VCaP (cell line): ENCODE results near the gene DOCK11.
"Not testable (repeated sequence)": the region's sequence is repeated elsewhere in the genome, so short reads cannot be mapped to it uniquely, and the experiment has no call there.

Source experiments
- H3K27ac ChIP-seq: fragments of 450-650 bp; 2 replicates; pipeline ENCODE4 v1.5.1; 2017
- TF ChIP-seq, protein P1 (sequence below): fragments of 450-650 bp; conservative IDR thresholded peaks from 2 replicates; pipeline ENCODE4 v1.5.1; 2017; ENCODE audit warnings: mild to moderate bottlenecking, moderate library complexity

The DOCK11 gene

DNA sequence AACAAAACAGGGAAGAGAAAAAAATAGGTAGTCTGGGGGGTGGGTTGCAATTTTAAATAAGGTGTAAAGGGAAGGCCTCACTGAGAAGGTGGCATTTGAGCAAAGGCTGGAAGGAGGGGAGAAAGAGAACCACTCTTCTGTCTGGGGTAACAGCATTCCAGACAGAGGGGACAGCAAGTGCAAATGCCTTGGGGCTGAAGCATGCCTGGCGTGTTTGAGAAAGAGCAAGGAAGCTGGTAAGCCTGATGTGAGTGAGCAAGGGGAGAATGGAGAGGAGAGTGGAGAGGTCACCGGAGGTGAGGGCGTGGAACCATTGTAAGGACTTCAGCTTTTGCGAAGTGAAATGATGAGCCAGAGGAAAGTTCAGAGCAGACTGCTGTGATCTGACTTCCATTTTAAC lies 19.7 kb upstream of the DOCK11 start:
- no peak overlapping the region for H3K27ac ChIP-seq
- TF ChIP-seq, protein P1, sequence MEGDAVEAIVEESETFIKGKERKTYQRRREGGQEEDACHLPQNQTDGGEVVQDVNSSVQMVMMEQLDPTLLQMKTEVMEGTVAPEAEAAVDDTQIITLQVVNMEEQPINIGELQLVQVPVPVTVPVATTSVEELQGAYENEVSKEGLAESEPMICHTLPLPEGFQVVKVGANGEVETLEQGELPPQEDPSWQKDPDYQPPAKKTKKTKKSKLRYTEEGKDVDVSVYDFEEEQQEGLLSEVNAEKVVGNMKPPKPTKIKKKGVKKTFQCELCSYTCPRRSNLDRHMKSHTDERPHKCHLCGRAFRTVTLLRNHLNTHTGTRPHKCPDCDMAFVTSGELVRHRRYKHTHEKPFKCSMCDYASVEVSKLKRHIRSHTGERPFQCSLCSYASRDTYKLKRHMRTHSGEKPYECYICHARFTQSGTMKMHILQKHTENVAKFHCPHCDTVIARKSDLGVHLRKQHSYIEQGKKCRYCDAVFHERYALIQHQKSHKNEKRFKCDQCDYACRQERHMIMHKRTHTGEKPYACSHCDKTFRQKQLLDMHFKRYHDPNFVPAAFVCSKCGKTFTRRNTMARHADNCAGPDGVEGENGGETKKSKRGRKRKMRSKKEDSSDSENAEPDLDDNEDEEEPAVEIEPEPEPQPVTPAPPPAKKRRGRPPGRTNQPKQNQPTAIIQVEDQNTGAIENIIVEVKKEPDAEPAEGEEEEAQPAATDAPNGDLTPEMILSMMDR = no peak

DNA sequence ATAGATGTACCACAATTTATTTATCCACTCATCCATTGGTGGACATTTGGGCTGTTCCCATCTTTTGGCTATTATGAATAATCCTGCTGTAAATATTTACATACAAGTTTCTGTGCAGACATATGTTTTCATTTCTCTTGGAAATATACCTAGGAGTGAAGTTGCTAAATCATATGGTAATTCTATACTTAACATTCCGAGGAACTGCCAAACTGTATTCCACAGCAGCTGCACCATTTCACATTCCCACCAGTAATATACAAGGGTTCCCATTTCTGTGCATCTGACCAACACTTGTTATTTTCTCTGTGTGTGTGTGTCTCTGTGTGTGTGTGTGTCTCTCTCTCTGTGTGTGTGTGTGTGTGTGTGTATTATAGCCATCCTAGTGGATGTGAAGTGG lies 15.4 kb upstream of the DOCK11 start:
- TF ChIP-seq, protein P1 = no peak
- H3K27ac ChIP-seq = no peak overlapping the region

DNA sequence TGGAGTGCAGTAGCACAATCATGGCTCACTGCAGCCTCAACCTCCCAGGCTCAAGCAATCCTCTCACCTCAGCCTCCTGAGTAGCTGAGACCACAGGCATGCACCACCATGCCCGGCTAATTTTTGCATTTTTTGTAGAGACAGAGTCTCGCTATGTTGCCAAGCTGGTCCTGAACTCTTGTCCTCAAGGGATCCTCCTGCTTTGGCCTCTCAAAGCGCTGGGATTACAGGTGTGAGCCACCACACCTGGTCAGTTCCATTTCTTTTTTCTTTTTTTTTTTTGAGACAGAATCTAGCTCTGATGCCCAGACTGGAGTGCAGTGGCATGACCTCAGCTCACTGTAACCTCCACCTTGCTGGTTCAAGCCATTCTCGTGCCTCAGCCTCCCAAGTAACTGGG lies 13.2 kb upstream of the DOCK11 start:
- not testable (repeated sequence) for H3K27ac ChIP-seq

DNA sequence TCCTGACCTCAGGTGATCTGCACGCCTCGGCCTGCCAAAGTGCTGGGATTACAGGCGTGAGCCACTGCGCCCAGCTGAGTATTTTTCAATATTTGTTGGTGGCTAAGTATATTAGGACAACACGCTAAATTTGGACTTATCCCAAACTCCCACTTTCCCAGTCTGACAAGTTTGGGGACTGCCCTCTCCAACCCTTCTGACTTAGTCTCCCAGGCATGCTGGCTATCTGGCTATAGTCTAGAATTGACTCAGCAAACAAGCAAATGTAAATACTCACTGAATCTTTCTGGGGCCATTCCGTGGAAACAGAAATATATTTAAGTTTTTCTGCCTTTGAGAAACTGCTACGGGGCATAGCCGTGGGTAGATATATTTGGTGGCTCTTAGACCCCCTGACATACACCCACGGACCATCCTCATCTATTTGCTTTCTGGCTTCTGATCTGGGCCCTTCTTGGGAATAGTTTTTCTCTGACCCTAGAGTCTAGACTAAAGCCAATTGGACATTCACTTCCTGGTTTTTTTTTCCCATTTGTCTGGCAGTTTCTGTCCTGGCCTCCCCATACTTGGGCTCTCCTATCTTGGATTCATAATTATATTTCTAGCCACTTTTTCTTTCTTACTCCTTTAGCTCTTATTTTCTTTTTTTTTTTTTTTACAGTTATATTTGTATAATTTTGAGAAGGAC lies 11.3 kb upstream of the DOCK11 start:
- TF ChIP-seq, protein P1 = no peak
- H3K27ac ChIP-seq = no peak overlapping the region

DNA sequence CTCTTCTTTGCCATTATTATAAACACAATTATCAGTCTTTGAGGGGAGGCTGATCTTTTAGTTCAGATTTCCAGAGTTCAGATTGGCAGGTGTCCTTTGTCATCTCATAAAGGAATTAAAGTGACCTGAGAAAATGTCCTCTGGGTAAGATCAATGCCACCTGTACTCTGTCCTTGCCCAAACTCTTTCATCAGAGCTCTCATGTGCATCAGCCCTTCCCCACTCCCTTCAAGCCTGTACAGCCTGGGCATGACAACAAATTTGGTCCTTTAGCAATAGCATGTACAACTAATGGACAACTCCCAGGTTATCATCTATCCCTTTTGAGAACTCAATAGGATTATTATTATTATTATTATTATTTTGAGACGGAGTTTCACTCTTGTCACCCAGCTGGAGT lies 8.9 kb upstream of the DOCK11 start:
- not testable (repeated sequence) for H3K27ac ChIP-seq

DNA sequence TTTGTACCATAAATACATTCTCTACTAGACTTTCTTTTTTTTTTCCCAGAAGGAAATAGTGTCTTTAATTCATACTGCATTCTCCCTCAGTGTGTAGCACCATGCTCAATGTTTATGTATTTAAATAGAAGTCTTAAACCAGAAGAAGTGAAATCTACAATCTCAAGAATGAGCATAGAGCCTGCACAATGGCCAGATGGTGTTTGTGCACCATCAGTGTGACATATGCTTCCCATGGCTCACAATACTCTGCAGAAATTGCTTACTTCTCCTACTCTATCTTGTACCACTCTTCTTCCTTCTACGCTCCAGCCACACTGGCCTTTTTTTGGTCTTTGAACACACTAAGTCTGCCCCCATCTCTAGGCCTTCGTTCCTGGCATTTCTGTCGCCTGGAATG lies 2.6 kb upstream of the DOCK11 start:
- no peak overlapping the region for H3K27ac ChIP-seq
- TF ChIP-seq, protein P1 = no peak

DNA sequence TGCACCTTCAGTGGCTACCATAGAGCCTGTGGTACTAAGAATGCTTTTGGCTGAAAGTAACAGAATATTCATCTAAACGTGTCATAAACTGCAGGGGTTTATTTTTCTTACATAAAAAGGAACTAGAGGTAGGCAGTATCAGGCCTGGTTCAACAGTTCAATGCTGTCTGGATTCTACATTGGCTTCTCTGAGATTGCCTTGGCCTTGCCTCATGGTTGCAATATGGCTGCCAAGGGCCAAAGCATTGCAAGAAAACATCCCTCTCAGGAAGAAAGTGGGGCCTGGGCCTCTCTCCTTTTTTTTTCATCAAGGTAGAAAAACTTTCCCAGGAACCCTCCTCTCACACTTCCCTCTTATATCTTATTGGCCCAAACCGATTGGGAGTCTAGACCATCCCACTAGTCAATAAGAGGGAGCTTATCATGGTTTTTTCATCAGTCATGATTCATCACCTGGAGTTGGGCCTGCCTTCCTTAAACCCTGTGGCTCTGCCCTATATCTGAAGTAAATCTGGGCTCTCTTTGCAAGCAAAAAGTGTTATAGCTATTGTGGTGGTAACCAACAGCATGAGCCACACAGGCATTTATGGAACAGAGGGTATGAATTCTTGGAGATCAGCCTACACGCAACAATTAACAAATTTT lies 1.8 kb upstream of the DOCK11 start:
- TF ChIP-seq, protein P1 = no peak
- H3K27ac ChIP-seq = no peak overlapping the region

DNA sequence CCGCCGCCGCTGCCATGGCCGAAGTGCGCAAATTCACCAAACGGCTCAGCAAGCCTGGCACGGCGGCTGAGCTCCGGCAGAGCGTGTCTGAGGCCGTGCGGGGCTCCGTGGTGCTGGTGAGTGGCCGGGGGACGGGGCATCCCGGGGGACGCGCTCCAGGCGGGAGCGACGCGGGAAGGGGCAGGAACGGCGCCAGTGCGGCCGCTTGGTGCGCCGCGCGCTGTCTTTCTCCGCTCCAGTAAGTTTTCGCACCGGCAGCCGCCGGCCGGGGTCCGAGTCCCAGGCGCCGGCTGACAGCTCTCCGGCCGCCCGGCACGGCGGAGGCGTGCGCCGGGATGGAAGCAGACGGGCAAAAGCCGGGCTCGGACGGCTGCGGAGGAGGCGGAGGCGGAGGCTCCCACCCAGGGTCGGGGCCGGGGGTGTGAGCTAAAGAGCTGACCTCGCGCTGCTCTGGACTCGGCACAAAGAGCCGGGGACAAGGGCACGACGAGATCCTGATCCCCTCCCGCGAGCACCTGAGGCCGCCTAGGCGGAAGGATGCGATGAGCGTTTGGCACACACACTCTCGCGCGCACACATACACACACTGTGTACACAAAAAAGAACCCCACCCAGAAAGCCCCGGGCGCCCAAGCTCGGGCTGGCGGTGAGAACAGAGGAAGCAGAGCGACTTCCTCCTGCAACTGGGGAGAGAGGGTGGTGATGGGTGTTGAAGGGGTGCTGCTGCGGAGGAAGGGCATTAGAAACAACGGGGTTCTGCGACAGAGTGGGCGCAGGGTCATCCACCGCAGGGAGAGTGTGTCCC lies 545 bp downstream of the DOCK11 start:
- TF ChIP-seq, protein P1 = no peak
- H3K27ac ChIP-seq = no peak overlapping the region
